Upper lobe of right lung (tissue), 1 donor: Measurements from ENCODE around the gene SLC6A5. TPM values are rescaled to one million over a fixed set of nuclear protein-coding genes. Genes with fewer than 3 reads are reported as not detected.
"Not testable (repeated sequence)": the region's sequence is repeated elsewhere in the genome, so short reads cannot be mapped to it uniquely, and the experiment has no call there.

Experiments used
- ATAC-seq: fragments of 200-7000 bp; cut with Tn5 transposase; one replicate; pipeline ENCODE4 v1.9.1; 2020; ENCODE audit warnings: mild to moderate bottlenecking, moderate library complexity
- DNase-seq: peaks from one replicate; pipeline ENCODE4 v3.0.0-alpha.2; 2020
- H3K27ac ChIP-seq: fragments of 200-600 bp; one replicate; pipeline ENCODE4 v1.8.0; 2022
- H3K27me3 ChIP-seq: fragments of 200-600 bp; one replicate; pipeline ENCODE4 v1.8.0; 2022; ENCODE audit warnings: mild to moderate bottlenecking
- H3K36me3 ChIP-seq: fragments of 200-600 bp; one replicate; pipeline ENCODE4 v1.8.0; 2022
- H3K4me1 ChIP-seq: fragments of 200-600 bp; one replicate; pipeline ENCODE4 v1.8.0; 2022
- H3K4me3 ChIP-seq: fragments of 200-600 bp; one replicate; pipeline ENCODE4 v1.8.0; 2022; ENCODE audit warnings: mild to moderate bottlenecking
- H3K9me3 ChIP-seq: fragments of 200-600 bp; one replicate; pipeline ENCODE4 v1.8.0; 2022
- intact Hi-C: fragments of 100-400 bp; cut with DNase I; formaldehyde crosslinking; loops from one replicate; pipeline ENCODE4 v1.11.0; 2022
- total RNA-seq: library from RNA; stranded (reverse); fragmentation: NEBNext Ultra II Directional; extraction: Animal tissue kit (Norgen Biotek cat#: 25700); gene quantifications from one replicate; pipeline ENCODE4 v1.2.1, GENCODE V29; 2021
- TF ChIP-seq, protein P1 (sequence below): fragments of 200-600 bp; IDR thresholded peaks from one replicate; pipeline ENCODE4 v1.8.0; 2022; ENCODE audit warnings: antibody characterized with exemption
- donor health status: DM: no; HTN: yes; CAD: no; lungs with severe emphysema.

SLC6A5 gene
- total RNA-seq, 1 donor from 2014 or later = not detected

DNA sequence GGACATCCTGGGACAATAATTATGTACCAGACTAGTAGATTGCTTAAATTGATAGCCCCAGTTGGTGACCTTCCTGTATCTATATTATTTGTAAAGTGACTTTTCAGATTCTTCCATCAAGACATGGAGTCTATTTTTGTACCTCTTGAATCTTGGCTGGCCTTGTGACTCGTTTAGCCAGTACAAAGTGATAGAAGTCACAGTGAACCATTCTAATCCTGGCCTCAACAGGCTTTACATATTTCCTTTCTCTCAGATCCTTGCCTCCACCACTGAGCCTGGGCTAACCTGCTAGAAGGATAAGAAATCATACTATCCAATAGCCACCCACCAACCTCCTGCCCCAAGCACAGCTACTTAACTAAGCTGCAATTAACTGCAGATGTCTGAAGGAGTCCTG lies 37.5 kb upstream of the SLC6A5 start:
- H3K36me3 ChIP-seq = no peaks in the 10 kb centered on the region
- no peaks in the 10 kb centered on the region for H3K9me3 ChIP-seq
- no peak overlapping the region for H3K4me3 ChIP-seq
- no peaks in the 10 kb centered on the region for H3K4me1 ChIP-seq
- no peak overlapping the region for H3K27ac ChIP-seq
- ATAC-seq (no peak), DNase-seq (no peak)
- no peaks in the 10 kb centered on the region for H3K27me3 ChIP-seq
- TF ChIP-seq, protein P1, sequence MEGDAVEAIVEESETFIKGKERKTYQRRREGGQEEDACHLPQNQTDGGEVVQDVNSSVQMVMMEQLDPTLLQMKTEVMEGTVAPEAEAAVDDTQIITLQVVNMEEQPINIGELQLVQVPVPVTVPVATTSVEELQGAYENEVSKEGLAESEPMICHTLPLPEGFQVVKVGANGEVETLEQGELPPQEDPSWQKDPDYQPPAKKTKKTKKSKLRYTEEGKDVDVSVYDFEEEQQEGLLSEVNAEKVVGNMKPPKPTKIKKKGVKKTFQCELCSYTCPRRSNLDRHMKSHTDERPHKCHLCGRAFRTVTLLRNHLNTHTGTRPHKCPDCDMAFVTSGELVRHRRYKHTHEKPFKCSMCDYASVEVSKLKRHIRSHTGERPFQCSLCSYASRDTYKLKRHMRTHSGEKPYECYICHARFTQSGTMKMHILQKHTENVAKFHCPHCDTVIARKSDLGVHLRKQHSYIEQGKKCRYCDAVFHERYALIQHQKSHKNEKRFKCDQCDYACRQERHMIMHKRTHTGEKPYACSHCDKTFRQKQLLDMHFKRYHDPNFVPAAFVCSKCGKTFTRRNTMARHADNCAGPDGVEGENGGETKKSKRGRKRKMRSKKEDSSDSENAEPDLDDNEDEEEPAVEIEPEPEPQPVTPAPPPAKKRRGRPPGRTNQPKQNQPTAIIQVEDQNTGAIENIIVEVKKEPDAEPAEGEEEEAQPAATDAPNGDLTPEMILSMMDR = no peak
- intact Hi-C loops = no loop called here

DNA sequence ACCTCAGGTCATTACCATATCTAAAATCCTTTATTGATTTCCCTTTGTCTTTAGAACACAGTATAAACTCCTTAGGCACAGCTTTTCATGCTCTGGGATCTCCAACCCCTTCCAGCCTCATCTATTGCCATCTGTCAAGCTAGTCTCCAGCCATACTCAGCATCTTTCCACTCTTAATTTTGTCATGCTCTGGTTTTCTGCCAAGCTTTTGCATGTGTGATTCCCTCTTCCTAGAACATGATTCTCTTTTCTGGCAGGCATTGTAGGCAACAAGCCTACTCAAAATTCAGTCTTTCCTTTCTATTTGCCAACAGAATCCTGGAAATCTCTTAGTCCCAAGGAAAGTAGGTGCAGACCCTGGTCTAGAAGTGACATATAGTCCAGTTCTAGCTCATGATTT lies 35.5 kb upstream of the SLC6A5 start:
- Histone ChIP-seq H3K27ac (no peak overlapping the region), H3K4me3 (no peak overlapping the region), H3K9me3 (no peaks in the 10 kb centered on the region), H3K36me3 (no peaks in the 10 kb centered on the region), H3K4me1 (no peaks in the 10 kb centered on the region), H3K27me3 (no peaks in the 10 kb centered on the region)
- TF ChIP-seq, protein P1 = no peak
- intact Hi-C loops = no loop called here
- no peak for ATAC-seq
- DNase-seq = no peak

DNA sequence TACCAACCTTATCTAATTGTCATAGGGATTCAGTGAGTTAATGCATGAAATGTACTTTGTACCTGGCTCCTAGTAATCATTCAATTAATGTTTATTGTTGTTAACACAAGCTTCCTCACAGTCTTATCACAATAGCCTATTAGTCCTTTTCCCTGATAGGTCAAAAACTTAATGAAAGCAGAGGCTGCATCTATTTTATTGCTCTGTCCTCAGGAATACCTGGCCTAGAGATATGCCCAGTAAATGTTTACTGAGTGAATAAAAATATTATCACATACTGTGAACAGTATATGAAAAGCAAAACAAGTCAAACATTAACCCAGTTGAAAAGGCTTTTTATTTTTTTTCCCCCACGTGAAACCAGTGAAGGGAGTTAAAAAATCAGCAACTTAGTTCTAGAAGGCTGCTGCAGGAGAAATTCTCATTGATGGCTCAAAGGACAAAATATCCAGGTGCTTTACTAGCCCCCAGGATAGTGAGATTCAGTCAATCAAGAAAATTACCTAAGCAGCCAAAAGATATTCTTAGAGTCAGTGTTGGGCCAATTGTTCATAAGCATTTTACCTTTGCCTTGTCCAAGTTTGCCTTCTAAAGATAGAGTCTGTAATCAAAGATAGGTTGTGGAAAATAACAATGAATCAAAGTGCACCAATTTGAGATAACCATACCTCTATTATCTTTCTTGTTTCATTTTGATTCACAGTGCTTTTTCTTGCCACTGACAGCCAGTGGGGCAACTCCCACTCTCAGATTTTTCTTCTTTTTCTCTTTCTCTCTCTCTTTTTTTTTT lies 34.4 kb upstream of the SLC6A5 start:
- Histone ChIP-seq H3K4me3 (no peak overlapping the region), H3K36me3 (no peaks in the 10 kb centered on the region), H3K9me3 (no peaks in the 10 kb centered on the region), H3K4me1 (no peaks in the 10 kb centered on the region), H3K27ac (no peak overlapping the region), H3K27me3 (no peaks in the 10 kb centered on the region)
- DNase-seq = no peak
- TF ChIP-seq, protein P1 = no peak
- no peak for ATAC-seq
- intact Hi-C loops = no loop called here

DNA sequence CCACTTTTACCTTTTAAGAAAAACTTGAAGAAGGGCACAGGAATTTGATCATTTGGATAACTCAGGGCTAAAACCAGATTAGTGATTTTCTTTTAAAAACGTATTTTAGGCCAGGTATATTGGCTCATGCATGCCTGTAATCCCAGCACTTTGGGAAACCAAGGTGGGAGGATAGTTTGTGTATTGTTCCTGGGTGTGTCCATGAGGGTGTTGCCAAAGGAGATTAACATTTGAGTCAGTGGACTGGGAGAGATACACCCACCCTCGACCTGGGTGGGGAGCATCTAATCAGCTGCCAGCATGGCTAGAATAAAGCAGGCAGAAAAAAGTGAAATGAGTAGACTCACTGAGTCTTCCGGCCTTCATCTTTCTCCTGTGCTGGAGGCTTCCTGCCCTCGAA lies 33.3 kb upstream of the SLC6A5 start:
- H3K27me3 ChIP-seq, H3K36me3 ChIP-seq, DNase-seq, H3K4me3 ChIP-seq, H3K9me3 ChIP-seq, H3K4me1 ChIP-seq, H3K27ac ChIP-seq, ATAC-seq, intact Hi-C loops: not testable (repeated sequence)

DNA sequence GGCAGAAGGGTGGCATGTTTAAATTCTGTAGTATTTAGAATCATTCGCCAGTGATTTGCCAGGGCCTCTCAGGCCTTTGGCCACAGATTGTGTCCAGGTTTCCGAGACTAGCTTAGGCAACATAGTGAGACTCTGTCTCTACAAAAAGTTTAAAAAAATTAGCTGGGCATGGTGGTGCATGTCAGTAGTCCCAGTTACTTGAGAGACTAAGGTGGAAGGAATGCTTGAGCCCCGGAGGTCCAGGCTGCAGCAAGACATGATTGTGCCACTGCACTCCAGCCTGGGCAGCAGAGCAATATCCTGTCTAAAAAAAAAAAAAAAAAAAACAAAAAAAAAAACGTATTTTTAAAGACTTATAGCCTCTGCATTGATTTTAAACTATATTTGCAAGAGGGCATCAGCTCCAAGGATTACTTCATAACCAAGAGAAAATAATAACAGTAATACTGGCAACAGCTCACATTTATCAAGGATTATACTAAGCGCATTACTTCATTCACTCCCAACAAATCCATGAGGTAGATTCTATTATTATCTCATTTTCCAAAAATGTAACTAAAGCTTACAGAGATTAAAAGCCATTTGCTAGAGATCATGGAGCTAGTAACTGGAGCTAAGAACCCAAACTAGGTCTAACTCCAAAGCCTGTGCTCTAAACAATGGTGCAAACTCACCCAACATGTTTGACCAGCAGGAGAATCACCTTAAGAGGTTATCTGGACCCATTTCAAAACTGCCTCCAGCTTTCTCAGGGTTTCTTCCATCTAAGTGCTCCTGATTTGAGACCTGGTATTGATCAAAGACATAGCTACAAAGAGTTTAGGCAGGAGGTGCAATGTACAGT lies 32.6 kb upstream of the SLC6A5 start:
- H3K27ac ChIP-seq = no peak overlapping the region

DNA sequence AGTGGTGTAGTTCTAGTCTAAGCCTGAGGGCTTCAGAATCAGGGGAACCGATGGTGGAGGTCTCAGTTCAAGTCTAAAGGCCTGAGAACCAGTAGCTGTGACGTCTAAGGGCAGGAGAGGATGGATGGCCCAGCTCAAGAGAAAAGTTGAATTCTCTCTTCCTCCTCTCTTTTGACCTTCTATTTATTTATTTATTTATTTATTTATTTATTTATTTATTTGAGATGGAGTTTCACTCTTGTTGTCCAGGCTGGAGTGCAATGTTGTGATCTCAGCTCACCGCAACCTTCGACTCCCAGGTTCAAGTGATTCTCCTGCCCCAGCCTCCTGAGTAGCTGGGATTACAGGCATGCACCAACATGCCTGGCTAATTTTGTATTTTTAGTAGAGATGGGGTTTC lies 19.7 kb upstream of the SLC6A5 start:
- H3K4me3 ChIP-seq, H3K36me3 ChIP-seq, H3K27ac ChIP-seq, H3K4me1 ChIP-seq, DNase-seq, H3K27me3 ChIP-seq, intact Hi-C loops, H3K9me3 ChIP-seq, ATAC-seq: not testable (repeated sequence)

More for the DNA sequence above, 32.6 kb upstream of the SLC6A5 start:
- Histone ChIP-seq H3K4me1 (no peaks in the 10 kb centered on the region), H3K36me3 (no peaks in the 10 kb centered on the region), H3K27me3 (no peaks in the 10 kb centered on the region), H3K4me3 (no peak overlapping the region), H3K9me3 (no peaks in the 10 kb centered on the region)
- intact Hi-C loops = no loop called here
- ATAC-seq = no peak
- DNase-seq = no peak
- TF ChIP-seq, protein P1 = no peak
